Activated naive CD4-positive, alpha-beta T cell (primary cell): ENCODE data around the gene SGSH.

ENCODE experiments used
- DNase-seq, 4 experiments: peaks; one replicate each; lab custom pipeline; 2025; lab: John Stamatoyannopoulos, UW

The SGSH gene

DNA sequence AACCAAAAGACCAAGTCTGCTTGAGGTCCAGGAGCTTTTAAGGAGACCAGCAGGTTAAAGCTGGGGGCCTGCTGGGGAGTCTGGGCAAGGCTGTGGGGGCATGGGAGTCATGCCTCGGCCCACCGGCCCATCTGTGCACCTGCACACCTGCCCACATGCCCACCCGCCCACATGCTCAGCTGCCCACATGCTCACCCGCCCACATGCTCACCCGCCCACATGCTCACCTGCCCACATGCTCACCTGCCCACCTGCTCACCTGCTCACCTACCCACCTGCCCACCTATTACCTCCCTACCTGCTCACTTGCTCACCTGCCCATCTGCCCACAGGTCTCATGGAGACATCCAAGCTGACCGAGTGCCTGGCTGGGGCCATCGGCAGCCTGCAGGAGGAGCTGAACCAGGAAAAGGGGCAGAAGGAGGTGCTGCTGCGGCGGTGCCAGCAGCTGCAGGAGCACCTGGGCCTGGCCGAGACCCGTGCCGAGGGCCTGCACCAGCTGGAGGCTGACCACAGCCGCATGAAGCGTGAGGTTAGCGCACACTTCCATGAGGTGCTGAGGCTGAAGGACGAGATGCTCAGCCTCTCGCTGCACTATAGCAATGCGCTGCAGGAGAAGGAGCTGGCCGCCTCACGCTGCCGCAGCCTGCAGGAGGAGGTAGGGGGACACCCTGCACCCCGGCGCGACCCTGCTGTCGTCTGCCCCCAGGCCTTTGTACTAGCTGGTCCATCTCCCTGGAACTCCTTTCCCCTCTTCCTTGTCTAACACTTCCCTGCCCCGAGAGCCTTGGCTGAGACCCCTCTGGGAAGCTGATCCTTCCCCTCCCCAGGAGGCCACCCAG, 36.3 kb downstream of the SGSH start:
- no peak for DNase-seq

GRCh38 chr17:80182845-80183223, 37.3 kb downstream of the SGSH start:
- no peak for DNase-seq

GRCh38 chr17:80182118-80182844, 37.9 kb downstream of the SGSH start:
- no peak for DNase-seq

- no peak for DNase-seq
Measured at GRCh38 chr17:80181431-80181830, 38.7 kb downstream of the SGSH start.

GRCh38 chr17:80180192-80180591, 39.9 kb downstream of the SGSH start:
- no peak for DNase-seq

- no peak for DNase-seq
Measured at GRCh38 chr17:80177986-80178595, 42.0 kb downstream of the SGSH start.

DNA sequence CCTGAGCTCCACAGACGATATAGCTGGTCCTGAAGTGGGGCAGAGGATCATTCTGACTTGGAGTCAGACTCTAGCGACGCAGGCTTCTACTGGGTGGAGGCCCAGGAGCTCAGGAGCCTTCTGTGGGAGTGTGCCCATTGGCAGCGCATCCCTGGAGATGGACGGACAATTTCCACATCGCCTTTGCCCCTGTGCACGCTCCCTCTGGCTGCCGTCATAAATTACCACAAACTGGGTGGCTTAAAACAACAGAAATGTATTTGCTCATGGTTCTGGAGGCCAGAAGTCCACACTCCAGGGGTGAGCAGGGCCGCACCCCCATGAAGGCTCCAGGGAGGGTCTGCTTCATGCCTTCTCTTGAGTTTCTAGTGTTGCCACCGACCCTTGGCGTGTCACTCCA, 43.4 kb downstream of the SGSH start:
- DNase-seq: no peak

- DNase-seq: no peak
Measured at GRCh38 chr17:80173916-80174315, 46.2 kb downstream of the SGSH start.

- no peak for DNase-seq
Measured at GRCh38 chr17:80173126-80173525, 47.0 kb downstream of the SGSH start.

DNA sequence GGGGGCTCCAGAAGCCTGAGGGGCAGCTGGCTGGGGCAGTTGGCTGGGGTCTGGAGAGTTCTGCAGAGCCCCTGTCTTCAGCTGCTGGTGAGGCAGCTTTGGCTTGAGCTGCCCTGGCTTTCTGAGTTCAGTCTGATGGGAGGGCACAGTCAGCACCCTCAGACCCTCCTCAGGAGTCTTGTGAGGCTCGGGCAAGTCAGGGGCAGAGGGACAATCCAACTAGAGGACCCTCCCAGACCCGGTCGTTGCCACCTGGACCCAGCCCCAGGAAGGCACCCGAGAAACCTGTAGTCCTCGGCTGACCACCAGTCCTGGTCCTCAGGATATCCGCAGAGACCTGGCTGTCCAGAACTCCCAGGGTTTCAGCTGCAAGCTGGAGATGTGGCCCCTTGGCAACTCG, 48.5 kb downstream of the SGSH start:
- no peak for DNase-seq

- no peak for DNase-seq
Measured at GRCh38 chr17:80169784-80170500, 50.2 kb downstream of the SGSH start, which contains the start of gene CARD14. CARD14 (plus strand) TSS chr17:80170030; CDS start chr17:80181439, 11,409 bp downstream.

DNA sequence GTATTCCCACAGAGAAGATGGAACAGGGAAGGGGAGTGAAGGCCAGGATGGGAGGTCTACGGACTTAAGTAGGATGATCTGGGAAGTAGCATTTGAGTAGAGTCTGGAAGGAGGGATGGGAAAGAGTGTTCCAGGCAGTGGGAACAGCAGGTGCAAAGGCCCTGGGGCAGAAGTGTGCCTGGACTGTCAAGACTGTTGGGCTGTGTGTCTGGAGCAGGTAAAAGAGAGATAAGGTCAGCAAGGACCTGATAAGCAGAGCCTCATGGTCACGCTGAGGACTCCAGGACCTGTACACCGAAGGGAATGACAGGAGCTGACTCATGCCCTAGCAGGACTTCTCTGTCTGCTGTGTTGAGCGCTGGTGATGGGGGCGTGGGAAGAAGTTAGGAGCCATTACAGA, 51.0 kb downstream of the SGSH start:
- no peak for DNase-seq

- DNase-seq: no peak
Measured at GRCh38 chr17:80168371-80168770, 51.8 kb downstream of the SGSH start.

- DNase-seq: no peak
Measured at GRCh38 chr17:80166446-80166845, 53.7 kb downstream of the SGSH start.

- DNase-seq: no peak
Measured at GRCh38 chr17:80164185-80164584, 55.9 kb downstream of the SGSH start.

- DNase-seq: no peak
Measured at GRCh38 chr17:80163336-80163735, 56.8 kb downstream of the SGSH start.

DNA sequence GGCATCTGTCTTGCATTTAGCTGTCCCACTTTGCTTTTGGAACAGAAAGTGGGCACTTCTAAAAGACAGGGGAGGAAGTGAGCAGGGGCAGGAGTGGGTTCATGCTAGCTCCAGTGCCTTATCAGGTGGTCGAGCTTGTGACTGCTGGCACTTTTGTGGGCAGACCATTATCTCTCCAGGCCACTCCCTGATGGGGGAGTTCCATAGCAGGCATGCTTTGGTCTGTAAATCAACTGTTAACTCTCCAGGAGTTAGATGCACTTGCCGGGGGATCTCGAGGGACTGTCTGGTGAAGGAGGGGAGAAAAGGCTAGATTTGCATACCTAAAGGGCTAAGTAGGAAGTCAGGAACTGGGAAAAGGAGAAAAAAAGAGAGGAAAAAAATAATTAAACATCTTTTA, 59.6 kb downstream of the SGSH start:
- DNase-seq: no peak
